ENCODE data around the gene NEDD4L.

GRCh38 chr18:58135701-58136331 is 91.8 kb downstream of the NEDD4L start:
- TF ChIP-seq CTCF (IDR thresholded peaks at IDR 0.05) (peak; percentile 38 to 79 (median 64)), POLR2A (IDR thresholded peaks at IDR 0.05) (no peak)

Data from sigmoid colon (tissue), 3 donors.